ENCODE data around the gene DHX35.

Gene DHX35

GRCh38 chr20:39032997-39033396, 70.9 kb downstream of the DHX35 start:
- no peak for DNase-seq

GRCh38 chr20:39036011-39036410, 73.9 kb downstream of the DHX35 start:
- no peak for DNase-seq

- DNase-seq = no peak
These were observed 74.7 kb downstream of the DHX35 start for GRCh38 chr20:39036851-39037250.

- no peak for DNase-seq
These were observed 75.9 kb downstream of the DHX35 start for GRCh38 chr20:39038047-39038446.

- DNase-seq = no peak
These were observed 76.4 kb downstream of the DHX35 start for GRCh38 chr20:39038495-39038894.

GRCh38 chr20:39039261-39039660, 77.1 kb downstream of the DHX35 start:
- DNase-seq = no peak

- no peak for DNase-seq
These were observed 78.0 kb downstream of the DHX35 start for GRCh38 chr20:39040116-39040515.

GRCh38 chr20:39041067-39041466, 78.9 kb downstream of the DHX35 start:
- no peak for DNase-seq

- DNase-seq = no peak
These were observed 80.4 kb downstream of the DHX35 start for GRCh38 chr20:39042279-39043150.

- no peak for DNase-seq
These were observed 82.4 kb downstream of the DHX35 start for GRCh38 chr20:39044501-39044900.

GRCh38 chr20:39045676-39046075, 83.5 kb downstream of the DHX35 start:
- DNase-seq = no peak

GRCh38 chr20:39047417-39047985, 85.4 kb downstream of the DHX35 start:
- DNase-seq = no peak

- DNase-seq = peak; percentile 83
These were observed 86.0 kb downstream of the DHX35 start for GRCh38 chr20:39048000-39048696.

- no peak for DNase-seq
These were observed 87.0 kb downstream of the DHX35 start for GRCh38 chr20:39049148-39049547.

GRCh38 chr20:39049684-39050554, 87.8 kb downstream of the DHX35 start:
- peak; percentile 89 for DNase-seq

GRCh38 chr20:39050555-39050902, 88.4 kb downstream of the DHX35 start:
- DNase-seq = no peak

GRCh38 chr20:39052676-39053075, 90.5 kb downstream of the DHX35 start:
- DNase-seq = no peak

GRCh38 chr20:39057143-39057542, 95.0 kb downstream of the DHX35 start:
- DNase-seq = no peak

- DNase-seq = no peak
These were observed 95.8 kb downstream of the DHX35 start for GRCh38 chr20:39057911-39058310.

GRCh38 chr20:39059036-39059435, 96.9 kb downstream of the DHX35 start:
- DNase-seq = no peak

GRCh38 chr20:39066471-39067242, 104.5 kb downstream of the DHX35 start:
- no peak for DNase-seq
